ENCODE measurements around the gene TBC1D1. TPM values are rescaled to one million over a fixed set of nuclear protein-coding genes. Genes with fewer than 3 reads are reported as not detected.

Gene TBC1D1
- total RNA-seq, 1 donor from 2014 or later: 133 TPM

- no peak for DNase-seq (ENCODE audit: low read depth)
- peaks cover 19% of the 10 kb centered on the region for H3K27me3 ChIP-seq (ENCODE audit: control insufficient read depth, insufficient read depth, low read length)
- TF ChIP-seq CTCF (IDR thresholded peaks at IDR 0.05; ENCODE audit: insufficient read depth, low read length, poor library complexity, severe bottlenecking): no peak
These were observed 626 bp downstream of the TBC1D1 start for GRCh38 chr4:37891260-37892159.

GRCh38 chr4:37892641-37893040, 1.8 kb downstream of the TBC1D1 start:
- TF ChIP-seq CTCF (IDR thresholded peaks at IDR 0.05; ENCODE audit: insufficient read depth, low read length, poor library complexity, severe bottlenecking): no peak
- no peaks in the 10 kb centered on the region for H3K36me3 ChIP-seq (ENCODE audit: control insufficient read depth, insufficient read depth, low read length)
- DNase-seq (ENCODE audit: low read depth): no peak
- peaks cover 18% of the 10 kb centered on the region for H3K27me3 ChIP-seq (ENCODE audit: control insufficient read depth, insufficient read depth, low read length)
- no peak overlapping the region for H3K4me3 ChIP-seq (ENCODE audit: low read depth, low read length)

More at GRCh38 chr4:37891260-37892159, 626 bp downstream of the TBC1D1 start:
- peak overlapping the region; percentile 64 for H3K4me3 ChIP-seq (ENCODE audit: low read depth, low read length)
- no peaks in the 10 kb centered on the region for H3K36me3 ChIP-seq (ENCODE audit: control insufficient read depth, insufficient read depth, low read length)

GRCh38 chr4:37893164-37893563, 2.3 kb downstream of the TBC1D1 start:
- no peaks in the 10 kb centered on the region for H3K36me3 ChIP-seq (ENCODE audit: control insufficient read depth, insufficient read depth, low read length)
- TF ChIP-seq CTCF (IDR thresholded peaks at IDR 0.05; ENCODE audit: insufficient read depth, low read length, poor library complexity, severe bottlenecking): no peak
- no peak for DNase-seq (ENCODE audit: low read depth)
- peaks cover 18% of the 10 kb centered on the region for H3K27me3 ChIP-seq (ENCODE audit: control insufficient read depth, insufficient read depth, low read length)
- H3K4me3 ChIP-seq (ENCODE audit: low read depth, low read length): no peak overlapping the region

- peaks cover 10% of the 10 kb centered on the region for H3K27me3 ChIP-seq (ENCODE audit: control insufficient read depth, insufficient read depth, low read length)
- no peak for TF ChIP-seq CTCF (IDR thresholded peaks at IDR 0.05; ENCODE audit: insufficient read depth, low read length, poor library complexity, severe bottlenecking)
- no peak for DNase-seq (ENCODE audit: low read depth)
These were observed 4.4 kb downstream of the TBC1D1 start for GRCh38 chr4:37895271-37895670.

GRCh38 chr4:37896206-37896860, 5.4 kb downstream of the TBC1D1 start:
- H3K27me3 ChIP-seq (ENCODE audit: control insufficient read depth, insufficient read depth, low read length): peaks cover 2% of the 10 kb centered on the region
- no peak for DNase-seq (ENCODE audit: low read depth)
- H3K4me3 ChIP-seq (ENCODE audit: low read depth, low read length): no peak overlapping the region
- H3K36me3 ChIP-seq (ENCODE audit: control insufficient read depth, insufficient read depth, low read length): no peaks in the 10 kb centered on the region
- no peak for TF ChIP-seq CTCF (IDR thresholded peaks at IDR 0.05; ENCODE audit: insufficient read depth, low read length, poor library complexity, severe bottlenecking)

More at GRCh38 chr4:37895271-37895670, 4.4 kb downstream of the TBC1D1 start:
- no peaks in the 10 kb centered on the region for H3K36me3 ChIP-seq (ENCODE audit: control insufficient read depth, insufficient read depth, low read length)
- no peak overlapping the region for H3K4me3 ChIP-seq (ENCODE audit: low read depth, low read length)
